ENCODE results near the gene NDUFB5. TPM values are rescaled to one million over a fixed set of nuclear protein-coding genes. Genes with fewer than 3 reads are reported as not detected.

Gene NDUFB5
- total RNA-seq, 4 donors from 2014 or later: 55.9 to 123 (median 95.2) TPM

GRCh38 chr3:179666436-179667035 is 61.9 kb downstream of the NDUFB5 start:
- H3K4me1 ChIP-seq: peaks cover 0 to 33% (median 0%) of the 10 kb centered on the region in 3 donors
- no peak for DNase-seq
- no peak for TF ChIP-seq POLR2A (IDR thresholded peaks at IDR 0.05)
- TF ChIP-seq CTCF (IDR thresholded peaks at IDR 0.05): no peak
- no peak overlapping the region for H3K4me3 ChIP-seq
- no peaks in the 10 kb centered on the region for H3K9me3 ChIP-seq
- H3K27ac ChIP-seq: no peak overlapping the region
- intact Hi-C loops (cut with DNase I): no loop called here
- H3K36me3 ChIP-seq: no peaks in the 10 kb centered on the region
- WGBS, 2 donors: 62 to 66% methylated on average over 8 of the region's 8 CpGs
- H3K27me3 ChIP-seq: no peaks in the 10 kb centered on the region

GRCh38 chr3:179668429-179668828 is 63.8 kb downstream of the NDUFB5 start:
- DNase-seq: no peak
- TF ChIP-seq CTCF (IDR thresholded peaks at IDR 0.05) (no peak), POLR2A (IDR thresholded peaks at IDR 0.05) (no peak)
- no peak overlapping the region for H3K4me3 ChIP-seq
- no peak overlapping the region for H3K27ac ChIP-seq
- intact Hi-C loops (cut with DNase I): no loop called here
- H3K27me3 ChIP-seq: no peaks in the 10 kb centered on the region
- H3K4me1 ChIP-seq: peaks cover 0 to 27% (median 0%) of the 10 kb centered on the region in 3 donors
- H3K36me3 ChIP-seq: no peaks in the 10 kb centered on the region
- no peaks in the 10 kb centered on the region for H3K9me3 ChIP-seq
- 95 to 100% methylated on average over 1 of the region's 1 CpG for WGBS, 2 donors

- 63 to 90% methylated on average over 8 of the region's 8 CpGs for WGBS, 2 donors
Observed at GRCh38 chr3:179670311-179670710, 65.7 kb downstream of the NDUFB5 start.

GRCh38 chr3:179671309-179671708 is 66.7 kb downstream of the NDUFB5 start:
- Histone ChIP-seq H3K4me3 (no peak overlapping the region), H3K27me3 (no peaks in the 10 kb centered on the region), H3K27ac (peak overlapping the region in 3 of 4 donors; percentile 14 to 52 (median 24)), H3K4me1 (peaks cover 0 to 21% (median 0%) of the 10 kb centered on the region in 3 donors), H3K36me3 (no peaks in the 10 kb centered on the region), H3K9me3 (no peaks in the 10 kb centered on the region)
- DNase-seq: no peak
- WGBS, 2 donors: 88 to 100% methylated on average over 1 of the region's 1 CpG
- TF ChIP-seq POLR2A (IDR thresholded peaks at IDR 0.05) (no peak), CTCF (IDR thresholded peaks at IDR 0.05) (no peak)
- intact Hi-C loops (cut with DNase I): no loop called here

More at GRCh38 chr3:179670311-179670710, 65.7 kb downstream of the NDUFB5 start:
- H3K4me3 ChIP-seq: no peak overlapping the region
- TF ChIP-seq POLR2A (IDR thresholded peaks at IDR 0.05): no peak
- TF ChIP-seq CTCF (IDR thresholded peaks at IDR 0.05): no peak
- H3K36me3 ChIP-seq: no peaks in the 10 kb centered on the region
- H3K9me3 ChIP-seq: no peaks in the 10 kb centered on the region
- peak overlapping the region in 2 of 4 donors; percentile 14 to 52 for H3K27ac ChIP-seq
- no peaks in the 10 kb centered on the region for H3K27me3 ChIP-seq
- no peak for DNase-seq
- intact Hi-C loops (cut with DNase I): no loop called here
- H3K4me1 ChIP-seq: peaks cover 0 to 30% (median 0%) of the 10 kb centered on the region in 3 donors

GRCh38 chr3:179671747-179672242 is 67.2 kb downstream of the NDUFB5 start:
- H3K27me3 ChIP-seq: no peaks in the 10 kb centered on the region
- H3K27ac ChIP-seq: peak overlapping the region in 3 of 4 donors; percentile 14 to 52 (median 24)
- intact Hi-C loops (cut with DNase I): no loop called here
- H3K36me3 ChIP-seq: no peaks in the 10 kb centered on the region
- 78 to 82% methylated on average over 15 of the region's 15 CpGs for WGBS, 2 donors
- no peaks in the 10 kb centered on the region for H3K9me3 ChIP-seq
- H3K4me3 ChIP-seq: no peak overlapping the region
- peaks cover 0 to 17% (median 0%) of the 10 kb centered on the region in 3 donors for H3K4me1 ChIP-seq
- TF ChIP-seq POLR2A (IDR thresholded peaks at IDR 0.05): no peak
- no peak for TF ChIP-seq CTCF (IDR thresholded peaks at IDR 0.05)
- DNase-seq: no peak
